Measurements from ENCODE around the gene OSBPL2. TPM values are rescaled to one million over a fixed set of nuclear protein-coding genes. Genes with fewer than 3 reads are reported as not detected.

The OSBPL2 gene
- total RNA-seq, 1 experiment from 2014 or later, result 40.2 TPM

GRCh38 chr20:62265365-62265764 is 27.0 kb downstream of the OSBPL2 start:
- Histone ChIP-seq H3K27ac (no peak overlapping the region), H3K27me3 (no peaks in the 10 kb centered on the region), H3K4me1 (no peaks in the 10 kb centered on the region), H3K4me3 (no peak overlapping the region), H3K9me3 (replicated peaks) (0 out of 2 replicates have a peak, but pooled peaks cover 5% of the 10 kb centered on the region), H3K36me3 (peaks cover 39% of the 10 kb centered on the region)
- DNase-seq, result no peak

GRCh38 chr20:62266340-62266739 is 28.0 kb downstream of the OSBPL2 start:
- peaks cover 33% of the 10 kb centered on the region for H3K36me3 ChIP-seq
- H3K27me3 ChIP-seq, result no peaks in the 10 kb centered on the region
- no peaks in the 10 kb centered on the region for H3K4me1 ChIP-seq
- 0 out of 2 replicates have a peak, but pooled peaks cover 5% of the 10 kb centered on the region for H3K9me3 ChIP-seq (replicated peaks)
- H3K27ac ChIP-seq, result no peak overlapping the region
- no peak overlapping the region for H3K4me3 ChIP-seq
- DNase-seq, result peak; percentile 47 to 51

GRCh38 chr20:62266851-62267250 is 28.5 kb downstream of the OSBPL2 start:
- DNase-seq, result no peak
- H3K4me3 ChIP-seq, result no peak overlapping the region
- H3K27me3 ChIP-seq, result no peaks in the 10 kb centered on the region
- H3K9me3 ChIP-seq (replicated peaks), result 0 out of 2 replicates have a peak, but pooled peaks cover 5% of the 10 kb centered on the region
- no peaks in the 10 kb centered on the region for H3K4me1 ChIP-seq
- H3K36me3 ChIP-seq, result peaks cover 31% of the 10 kb centered on the region
- H3K27ac ChIP-seq, result no peak overlapping the region

DNA sequence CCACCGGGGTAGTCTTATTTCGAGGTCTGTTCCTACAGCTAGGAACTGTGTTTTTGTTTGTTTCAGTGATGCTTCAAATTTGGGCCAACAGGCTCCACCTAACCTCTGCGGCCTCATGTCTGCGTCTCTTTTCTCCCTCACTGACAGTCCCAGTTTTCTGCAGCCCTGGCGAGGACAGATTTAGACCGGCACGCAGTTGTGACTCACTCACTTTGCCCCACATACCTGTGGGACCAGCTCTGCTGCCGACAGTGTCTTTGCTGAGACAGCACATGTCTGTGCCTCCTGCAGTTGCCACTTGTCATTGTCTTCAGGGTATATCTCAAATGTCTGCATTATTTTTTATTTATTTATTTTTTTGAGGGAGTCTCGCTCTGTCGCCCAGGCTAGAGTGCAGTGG is 29.2 kb downstream of the OSBPL2 start:
- Histone ChIP-seq H3K27me3 (no peaks in the 10 kb centered on the region), H3K4me3 (no peak overlapping the region), H3K36me3 (peaks cover 31% of the 10 kb centered on the region), H3K9me3 (replicated peaks) (0 out of 2 replicates have a peak, but pooled peaks cover 5% of the 10 kb centered on the region), H3K27ac (no peak overlapping the region), H3K4me1 (no peaks in the 10 kb centered on the region)
- no peak for DNase-seq

GRCh38 chr20:62268228-62268900 is 30.0 kb downstream of the OSBPL2 start:
- H3K36me3 ChIP-seq, result peaks cover 31% of the 10 kb centered on the region
- DNase-seq, result no peak
- H3K27ac ChIP-seq, result no peak overlapping the region
- H3K4me3 ChIP-seq, result no peak overlapping the region
- no peaks in the 10 kb centered on the region for H3K4me1 ChIP-seq
- H3K9me3 ChIP-seq (replicated peaks), result 0 out of 2 replicates have a peak, but pooled peaks cover 5% of the 10 kb centered on the region
- H3K27me3 ChIP-seq, result no peaks in the 10 kb centered on the region

DNA sequence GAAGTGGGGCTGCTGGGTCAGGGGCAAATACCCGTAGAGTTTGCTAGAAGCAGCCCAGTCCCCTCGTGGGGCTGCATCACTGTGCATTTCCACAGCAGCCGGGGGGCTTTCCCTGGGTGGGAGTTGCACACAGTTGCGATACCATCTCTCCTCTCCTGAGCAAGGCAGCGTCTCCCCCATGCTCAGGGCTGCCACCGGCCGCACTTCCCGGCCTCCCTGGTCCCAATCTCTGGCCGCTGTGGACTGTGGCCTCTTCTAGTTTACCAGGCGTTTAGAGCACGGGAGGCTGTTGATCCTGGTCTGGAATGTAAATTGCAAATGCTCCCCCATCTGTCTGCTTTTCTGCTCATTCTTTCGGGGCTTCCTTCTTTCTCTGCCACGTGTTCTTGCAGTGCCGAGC is 31.1 kb downstream of the OSBPL2 start:
- no peak for DNase-seq
- Histone ChIP-seq H3K36me3 (peaks cover 30% of the 10 kb centered on the region), H3K9me3 (replicated peaks) (0 out of 2 replicates have a peak, but pooled peaks cover 5% of the 10 kb centered on the region), H3K4me1 (no peaks in the 10 kb centered on the region), H3K27ac (no peak overlapping the region), H3K27me3 (no peaks in the 10 kb centered on the region), H3K4me3 (no peak overlapping the region)

DNA sequence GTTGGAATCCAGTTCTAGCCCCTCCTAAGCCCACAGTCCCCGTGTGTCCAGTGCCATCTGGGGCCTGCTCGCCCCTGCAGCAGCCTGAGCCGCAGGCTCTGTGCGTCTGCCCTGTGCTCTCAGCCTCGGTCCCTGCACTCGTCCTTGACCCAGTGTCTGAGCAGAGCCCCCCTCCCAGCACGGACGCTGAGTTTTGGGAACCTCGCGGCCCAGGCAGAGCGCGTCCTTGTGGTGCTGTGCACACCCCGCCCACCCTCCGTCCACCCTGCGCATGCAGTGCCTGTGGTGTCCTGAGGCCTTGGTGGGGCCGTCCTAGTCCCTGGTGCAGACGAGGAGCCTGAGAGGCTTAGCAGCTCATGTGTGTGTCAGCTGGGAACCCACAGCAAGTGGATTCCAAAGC is 31.6 kb downstream of the OSBPL2 start:
- Histone ChIP-seq H3K9me3 (replicated peaks) (0 out of 2 replicates have a peak, but pooled peaks cover 4% of the 10 kb centered on the region), H3K36me3 (peaks cover 25% of the 10 kb centered on the region), H3K4me1 (no peaks in the 10 kb centered on the region), H3K4me3 (no peak overlapping the region), H3K27me3 (no peaks in the 10 kb centered on the region), H3K27ac (no peak overlapping the region)
- no peak for DNase-seq

GRCh38 chr20:62272200-62272599 is 33.9 kb downstream of the OSBPL2 start:
- H3K4me1 ChIP-seq, result no peaks in the 10 kb centered on the region
- no peak overlapping the region for H3K27ac ChIP-seq
- H3K9me3 ChIP-seq (replicated peaks), result no peaks in the 10 kb centered on the region
- no peak overlapping the region for H3K4me3 ChIP-seq
- no peak for DNase-seq
- H3K27me3 ChIP-seq, result no peaks in the 10 kb centered on the region
- peaks cover 5% of the 10 kb centered on the region; the same call in 1 of the 2 replicates for H3K36me3 ChIP-seq

- no peak for DNase-seq
- H3K4me1 ChIP-seq, result no peaks in the 10 kb centered on the region
These were observed 35.1 kb downstream of the OSBPL2 start for GRCh38 chr20:62273416-62273815.

DNA sequence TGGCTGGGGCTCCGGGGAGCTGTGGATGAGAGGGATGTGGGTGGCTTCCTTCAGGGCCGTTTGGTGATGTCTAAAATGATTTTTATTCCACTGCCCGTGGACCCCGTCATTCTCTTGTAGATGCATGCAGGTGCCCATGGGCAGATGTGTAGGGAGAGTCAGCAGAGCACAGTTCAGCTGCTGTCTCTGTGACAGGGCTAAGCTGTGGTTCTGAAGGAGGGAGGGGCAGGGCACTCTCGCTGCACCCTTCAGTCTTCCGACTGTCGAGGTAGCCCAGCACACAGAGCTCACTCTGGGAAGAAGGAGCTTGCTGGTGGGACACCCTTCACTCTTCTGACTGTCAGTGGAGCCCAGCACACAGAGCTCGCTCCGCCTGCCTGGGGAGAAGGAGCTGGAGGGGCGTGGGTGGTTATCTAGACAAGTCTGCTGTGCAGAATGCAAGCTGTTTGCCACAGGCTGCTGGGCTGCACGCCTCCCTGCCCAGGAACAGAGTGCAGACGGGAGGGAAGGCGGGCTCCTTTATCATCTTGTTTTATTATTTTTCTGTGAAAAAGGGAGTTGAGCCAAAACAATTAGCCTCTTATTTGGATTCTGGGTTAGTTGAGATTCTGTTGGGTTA is 36.1 kb downstream of the OSBPL2 start:
- H3K36me3 ChIP-seq, result peaks cover 11% of the 10 kb centered on the region
- no peaks in the 10 kb centered on the region for H3K4me1 ChIP-seq
- no peak overlapping the region for H3K4me3 ChIP-seq
- no peak overlapping the region for H3K27ac ChIP-seq
- H3K27me3 ChIP-seq, result no peaks in the 10 kb centered on the region
- no peaks in the 10 kb centered on the region for H3K9me3 ChIP-seq (replicated peaks)
- no peak for DNase-seq

More at GRCh38 chr20:62273416-62273815, 35.1 kb downstream of the OSBPL2 start:
- Histone ChIP-seq H3K36me3 (peaks cover 7% of the 10 kb centered on the region), H3K27ac (no peak overlapping the region), H3K4me3 (no peak overlapping the region), H3K9me3 (replicated peaks) (no peaks in the 10 kb centered on the region), H3K27me3 (no peaks in the 10 kb centered on the region)

- no peak overlapping the region for H3K27ac ChIP-seq
- H3K36me3 ChIP-seq, result peaks cover 18% of the 10 kb centered on the region
- H3K27me3 ChIP-seq, result no peaks in the 10 kb centered on the region
- H3K4me1 ChIP-seq, result no peaks in the 10 kb centered on the region; the same call in 1 of the 2 replicates
- no peak overlapping the region for H3K4me3 ChIP-seq
- DNase-seq, result no peak
- H3K9me3 ChIP-seq (replicated peaks), result no peaks in the 10 kb centered on the region
These were observed 36.9 kb downstream of the OSBPL2 start for GRCh38 chr20:62275219-62275618.

DNA sequence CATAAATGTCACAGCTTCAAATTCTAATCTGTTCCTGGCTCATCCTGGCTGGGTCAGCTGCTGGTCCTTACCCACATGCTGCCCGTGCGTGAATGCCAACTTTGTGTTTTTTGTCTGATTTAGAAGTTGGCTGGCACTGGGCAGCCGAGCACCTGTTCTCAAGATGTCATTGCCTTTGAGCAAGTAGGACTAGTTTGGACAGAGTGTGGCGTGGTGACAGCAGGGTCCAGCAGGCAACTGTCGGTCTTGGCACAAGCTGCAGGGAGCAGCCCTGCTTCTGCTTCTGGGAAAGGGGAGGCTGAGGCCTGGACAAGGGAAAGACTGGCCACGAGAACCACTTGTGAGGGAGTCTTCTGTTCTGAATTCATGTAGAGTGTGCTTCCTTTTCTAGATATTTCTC is 38.1 kb downstream of the OSBPL2 start:
- H3K4me1 ChIP-seq, result peaks cover 11% of the 10 kb centered on the region
- H3K9me3 ChIP-seq (replicated peaks), result no peaks in the 10 kb centered on the region
- H3K27ac ChIP-seq, result no peak overlapping the region
- H3K27me3 ChIP-seq, result no peaks in the 10 kb centered on the region
- peaks cover 21% of the 10 kb centered on the region for H3K36me3 ChIP-seq
- peak in 1 of 2 experiments; percentile 30 for DNase-seq
- H3K4me3 ChIP-seq, result no peak overlapping the region

DNA sequence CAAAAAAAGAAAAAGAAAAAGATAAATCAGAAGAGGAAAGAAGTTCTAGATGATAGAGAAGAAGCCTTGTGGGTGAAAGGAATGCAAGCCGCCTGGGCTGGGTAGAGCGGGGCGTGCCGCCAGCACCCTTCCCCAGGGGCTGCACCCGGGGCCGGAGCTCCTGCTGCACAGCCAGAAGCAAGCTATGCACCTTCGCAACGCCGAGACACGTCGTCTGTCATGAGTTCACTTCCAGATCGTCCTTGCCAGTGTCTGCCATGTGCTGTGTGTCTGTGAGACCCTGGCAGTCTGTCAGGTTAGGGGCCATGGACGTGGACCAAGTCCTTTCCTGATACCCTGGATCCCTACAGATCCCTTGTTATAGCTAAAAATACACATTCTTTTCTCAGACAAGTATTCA is 38.9 kb downstream of the OSBPL2 start:
- Histone ChIP-seq H3K36me3 (peaks cover 23% of the 10 kb centered on the region), H3K4me3 (no peak overlapping the region), H3K27me3 (no peaks in the 10 kb centered on the region), H3K9me3 (replicated peaks) (no peaks in the 10 kb centered on the region), H3K4me1 (peaks cover 20% of the 10 kb centered on the region), H3K27ac (no peak overlapping the region)
- DNase-seq, result no peak

- H3K9me3 ChIP-seq (replicated peaks), result no peaks in the 10 kb centered on the region
- DNase-seq, result no peak
- peaks cover 31% of the 10 kb centered on the region for H3K4me1 ChIP-seq
- peaks cover 28% of the 10 kb centered on the region for H3K36me3 ChIP-seq
- peak overlapping the region; percentile 89 for H3K27ac ChIP-seq
- no peak overlapping the region for H3K4me3 ChIP-seq
- no peaks in the 10 kb centered on the region for H3K27me3 ChIP-seq
These were observed 42.0 kb downstream of the OSBPL2 start for GRCh38 chr20:62280303-62280702.

- Histone ChIP-seq H3K4me3 (no peak overlapping the region), H3K9me3 (replicated peaks) (no peaks in the 10 kb centered on the region), H3K4me1 (peaks cover 31% of the 10 kb centered on the region), H3K27me3 (no peaks in the 10 kb centered on the region), H3K36me3 (peaks cover 28% of the 10 kb centered on the region), H3K27ac (peak overlapping the region; percentile 89)
- DNase-seq, result peak; percentile 94 to 98
These were observed 43.0 kb downstream of the OSBPL2 start for GRCh38 chr20:62281161-62281933.
